HG02840 (cell line): ENCODE measurements around the gene SRD5A2.
"Not testable (repeated sequence)": the region's sequence is repeated elsewhere in the genome, so short reads cannot be mapped to it uniquely, and the experiment has no call there.

Experiments
- ATAC-seq: cut with Tn5 transposase; IDR thresholded peaks from one replicate; pipeline ENCODE4 v1.9.1; 2021; ENCODE audit warnings: mild to moderate bottlenecking, moderate library complexity, moderate number of reproducible peaks; ENCODE audit not compliant: unreplicated experiment, low FRiP score

SRD5A2 gene

DNA sequence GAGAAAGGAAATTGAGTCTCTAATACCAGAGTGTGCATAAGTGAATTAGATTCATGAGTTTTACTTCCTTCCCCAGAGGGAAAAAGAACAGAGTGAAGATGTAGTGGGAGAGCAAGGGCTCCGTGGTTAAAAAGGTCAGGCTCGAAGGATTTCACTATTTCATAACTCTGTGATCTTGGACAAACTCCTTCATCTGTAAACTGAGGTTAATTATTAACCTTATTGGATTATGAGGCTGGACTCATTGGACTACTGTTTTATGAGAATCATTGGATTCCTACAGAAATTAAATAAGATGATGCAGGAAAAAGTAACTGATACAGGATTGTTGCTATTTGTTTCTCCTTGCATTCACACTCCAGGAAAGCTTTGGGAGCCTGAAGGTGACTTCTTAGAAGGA is 45.0 kb downstream of the SRD5A2 start:
- no peak for ATAC-seq

- no peak for ATAC-seq
Measured at GRCh38 chr2:31534636-31535035, 46.1 kb downstream of the SRD5A2 start.

- ATAC-seq, result no peak
Measured at GRCh38 chr2:31533036-31533435, 47.7 kb downstream of the SRD5A2 start.

DNA sequence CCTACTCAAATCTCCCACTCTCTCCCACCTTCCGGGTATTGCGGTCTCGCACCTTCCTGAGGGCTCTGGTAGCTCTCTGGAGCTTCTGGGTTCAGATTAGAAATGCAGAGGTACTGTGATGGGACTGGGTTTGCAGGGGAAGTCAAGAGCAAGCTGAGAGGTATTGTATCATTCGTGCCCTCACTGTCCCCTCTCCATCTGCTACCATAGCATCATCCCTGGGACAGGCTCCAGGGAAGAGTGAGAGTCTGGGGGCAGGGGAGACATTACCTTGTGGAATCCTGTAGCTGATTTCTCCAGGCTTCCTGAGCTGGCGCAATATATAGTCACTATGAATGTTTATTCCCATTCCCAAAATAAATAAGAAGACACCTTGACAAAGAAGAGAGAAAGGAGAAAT is 49.6 kb downstream of the SRD5A2 start:
- no peak for ATAC-seq

- no peak for ATAC-seq
Measured at GRCh38 chr2:31529256-31529655, 51.5 kb downstream of the SRD5A2 start.

DNA sequence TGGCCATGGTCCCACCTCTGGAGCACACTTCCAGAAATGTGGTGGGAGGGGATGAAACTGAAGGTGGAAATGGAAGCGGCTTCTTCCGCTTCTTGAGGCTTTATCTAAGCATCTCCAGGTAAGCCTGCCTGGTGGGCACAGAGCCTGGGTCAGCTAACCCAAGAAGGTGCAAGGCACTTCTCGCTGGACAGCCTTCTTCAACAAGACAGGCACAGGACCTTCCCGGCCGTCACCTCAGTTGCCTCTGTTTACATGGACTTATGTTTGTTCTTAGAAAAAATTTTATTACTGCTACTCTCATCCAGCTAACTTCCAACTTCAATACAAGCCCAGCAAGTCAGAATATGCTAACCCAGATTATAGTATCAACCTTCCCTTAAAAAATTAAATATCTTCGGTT is 51.9 kb downstream of the SRD5A2 start:
- no peak for ATAC-seq

- no peak for ATAC-seq
Measured at GRCh38 chr2:31526946-31527732, 53.6 kb downstream of the SRD5A2 start.

GRCh38 chr2:31525876-31526275 is 54.9 kb downstream of the SRD5A2 start:
- ATAC-seq, result no peak

- no peak for ATAC-seq
Measured at GRCh38 chr2:31524592-31524991, 56.1 kb downstream of the SRD5A2 start.

- ATAC-seq, result no peak
Measured at GRCh38 chr2:31523871-31524492, 56.8 kb downstream of the SRD5A2 start.

- no peak for ATAC-seq
Measured at GRCh38 chr2:31522786-31523185, 58.0 kb downstream of the SRD5A2 start.

GRCh38 chr2:31517442-31518203 is 63.1 kb downstream of the SRD5A2 start:
- no peak for ATAC-seq

DNA sequence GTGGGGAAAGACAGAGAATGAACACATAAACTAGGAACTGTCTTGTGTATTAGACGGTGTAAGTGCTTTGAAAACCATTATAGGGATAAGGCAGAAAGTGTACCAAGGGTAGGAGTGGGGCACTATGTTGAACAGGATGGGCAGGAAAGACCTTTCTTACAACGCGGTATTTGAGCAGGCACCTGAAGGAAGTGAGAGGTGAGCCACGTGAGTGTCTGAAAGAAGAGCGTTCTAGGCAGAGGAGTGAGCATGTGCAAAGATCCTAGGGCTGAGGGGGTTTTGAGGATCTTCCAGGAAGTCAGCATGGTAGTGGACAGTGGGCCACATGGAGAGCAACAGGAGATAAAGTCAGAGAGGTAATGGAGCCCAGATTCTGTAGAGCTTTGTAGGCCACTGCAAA is 65.2 kb downstream of the SRD5A2 start:
- ATAC-seq, result no peak

DNA sequence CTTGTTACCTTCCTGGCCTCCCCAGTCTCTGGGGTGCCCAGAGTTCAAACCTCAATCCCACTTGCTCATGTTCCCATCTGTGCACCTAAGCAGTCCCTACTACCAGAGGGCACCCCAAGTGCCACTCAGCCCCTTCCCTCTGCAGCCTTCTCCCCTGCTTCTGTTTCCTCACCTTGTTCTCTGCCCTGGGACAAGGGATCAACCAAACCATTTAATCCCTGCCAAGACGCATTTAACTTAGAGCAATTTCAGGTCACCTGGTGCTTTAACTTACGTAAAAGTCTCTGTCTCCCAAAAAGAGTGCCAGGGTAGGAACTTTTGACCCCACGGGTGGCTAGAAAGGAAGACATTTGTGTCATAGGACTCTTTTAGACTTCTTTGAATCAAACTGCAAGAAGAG is 67.2 kb downstream of the SRD5A2 start:
- no peak for ATAC-seq

DNA sequence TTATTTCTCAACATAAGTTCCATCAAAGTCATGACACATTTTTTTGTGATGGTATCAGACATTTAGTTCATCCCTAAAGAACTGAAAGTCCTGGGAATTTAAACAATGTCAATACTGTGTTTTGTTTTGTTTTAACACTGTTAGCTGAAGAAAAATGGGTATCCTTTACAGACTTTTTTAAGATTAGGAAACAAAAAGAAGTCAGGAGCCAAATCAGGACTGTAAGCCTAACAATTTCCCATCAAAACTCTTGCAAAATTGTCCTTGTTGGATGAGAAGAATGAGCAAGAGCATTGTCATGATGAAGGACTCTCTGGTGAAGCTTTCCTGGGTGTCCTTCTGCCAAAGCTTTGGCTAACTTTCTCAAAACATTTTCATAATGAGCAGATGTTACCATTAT is 69.4 kb downstream of the SRD5A2 start:
- no peak for ATAC-seq

GRCh38 chr2:31505111-31505510 is 75.6 kb downstream of the SRD5A2 start:
- ATAC-seq, result no peak

- ATAC-seq, result no peak
Measured at GRCh38 chr2:31504311-31504710, 76.4 kb downstream of the SRD5A2 start.

- not testable (repeated sequence) for ATAC-seq
Measured at GRCh38 chr2:31496451-31496874, 84.3 kb downstream of the SRD5A2 start.

DNA sequence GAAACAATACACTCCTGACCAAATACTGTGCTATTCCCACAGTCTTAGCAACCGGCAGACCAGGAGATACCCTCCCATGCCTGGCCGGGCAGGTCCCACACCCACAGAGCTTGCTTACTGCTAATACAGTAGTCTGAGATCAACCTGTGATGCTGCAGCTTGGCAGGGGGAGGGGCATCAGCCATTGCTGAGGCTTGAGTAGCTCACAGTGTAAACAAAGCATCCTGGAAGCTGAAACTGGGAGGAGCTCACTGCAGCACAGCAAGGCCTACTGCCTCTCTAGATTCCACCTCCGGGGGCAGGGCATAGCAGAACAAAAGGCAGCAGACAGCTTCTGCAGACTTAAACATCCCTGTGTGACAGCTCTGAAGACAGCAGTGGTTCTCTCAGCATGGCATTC is 91.4 kb downstream of the SRD5A2 start:
- ATAC-seq, result not testable (repeated sequence)

DNA sequence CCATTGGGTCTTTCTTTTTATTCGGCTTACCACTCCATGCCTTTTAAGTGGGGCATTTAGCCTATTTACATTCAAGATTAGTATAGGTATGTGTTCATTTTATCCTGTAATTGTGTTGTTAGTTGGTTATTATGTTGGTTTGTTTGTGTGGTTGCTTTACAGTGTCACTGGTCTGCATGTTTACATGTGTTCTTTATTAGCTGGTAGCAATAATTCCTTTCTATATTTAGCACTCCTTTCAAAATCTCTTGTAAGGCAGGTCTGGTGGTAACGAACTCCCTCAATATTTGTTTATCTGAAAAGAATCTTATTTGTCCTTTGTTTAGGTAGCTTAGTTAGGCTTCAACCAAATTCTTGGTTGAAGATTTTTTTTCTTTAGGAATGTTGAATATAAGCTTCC is 97.5 kb downstream of the SRD5A2 start:
- no peak for ATAC-seq

- ATAC-seq, result no peak
Measured at GRCh38 chr2:31476511-31477180, 104.1 kb downstream of the SRD5A2 start.
